HCEC 1CT (cell line): ENCODE measurements around the gene TNFRSF14.
"Not testable (repeated sequence)": the region's sequence is repeated elsewhere in the genome, so short reads cannot be mapped to it uniquely, and the experiment has no call there.

ENCODE experiments used
- DNase-seq: peaks from one replicate; pipeline ENCODE4 v3.0.0-alpha.2; 2017

TNFRSF14 gene

DNA sequence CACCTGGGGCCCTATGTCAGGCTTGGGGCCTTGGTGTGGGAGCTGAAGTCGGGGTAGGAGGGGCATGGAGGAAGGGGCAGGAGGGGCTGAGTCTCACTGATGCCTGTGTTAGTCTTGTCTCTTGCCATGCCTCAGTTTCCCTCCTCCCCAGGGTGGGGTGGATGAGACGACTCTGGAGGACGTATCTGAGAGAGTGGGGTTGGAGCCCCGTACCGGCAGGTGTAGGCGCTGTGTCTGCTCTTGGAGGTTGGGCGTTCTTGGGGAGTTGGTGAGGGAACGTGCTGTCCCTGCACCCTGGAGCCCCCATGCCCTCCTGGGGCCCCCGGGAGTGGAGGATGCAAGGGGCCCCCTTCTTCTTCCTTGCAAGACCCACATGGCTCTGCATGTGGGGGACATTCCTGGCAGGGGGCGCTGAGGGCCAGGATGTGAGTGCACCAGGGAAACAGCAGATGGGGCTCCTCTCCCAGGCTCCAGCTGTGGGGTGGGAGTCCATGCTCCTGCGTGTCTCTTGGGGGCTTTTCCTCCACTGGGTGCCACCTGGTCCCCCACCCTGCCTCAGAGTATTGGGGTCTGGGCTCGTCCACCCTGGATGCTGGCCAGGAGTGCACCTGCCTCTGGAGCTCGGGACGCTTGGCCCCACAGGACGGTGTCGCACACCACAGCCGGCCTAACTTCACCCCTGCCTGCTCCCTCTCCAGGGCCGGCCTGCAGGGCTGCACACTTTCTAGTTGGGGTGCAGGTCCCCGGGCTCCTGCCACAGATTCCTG lies 1.4 kb upstream of the TNFRSF14 start:
- DNase-seq: no peak

GRCh38 chr1:2555634-2556276 lies 416 bp upstream of the TNFRSF14 start:
- no peak for DNase-seq

DNA sequence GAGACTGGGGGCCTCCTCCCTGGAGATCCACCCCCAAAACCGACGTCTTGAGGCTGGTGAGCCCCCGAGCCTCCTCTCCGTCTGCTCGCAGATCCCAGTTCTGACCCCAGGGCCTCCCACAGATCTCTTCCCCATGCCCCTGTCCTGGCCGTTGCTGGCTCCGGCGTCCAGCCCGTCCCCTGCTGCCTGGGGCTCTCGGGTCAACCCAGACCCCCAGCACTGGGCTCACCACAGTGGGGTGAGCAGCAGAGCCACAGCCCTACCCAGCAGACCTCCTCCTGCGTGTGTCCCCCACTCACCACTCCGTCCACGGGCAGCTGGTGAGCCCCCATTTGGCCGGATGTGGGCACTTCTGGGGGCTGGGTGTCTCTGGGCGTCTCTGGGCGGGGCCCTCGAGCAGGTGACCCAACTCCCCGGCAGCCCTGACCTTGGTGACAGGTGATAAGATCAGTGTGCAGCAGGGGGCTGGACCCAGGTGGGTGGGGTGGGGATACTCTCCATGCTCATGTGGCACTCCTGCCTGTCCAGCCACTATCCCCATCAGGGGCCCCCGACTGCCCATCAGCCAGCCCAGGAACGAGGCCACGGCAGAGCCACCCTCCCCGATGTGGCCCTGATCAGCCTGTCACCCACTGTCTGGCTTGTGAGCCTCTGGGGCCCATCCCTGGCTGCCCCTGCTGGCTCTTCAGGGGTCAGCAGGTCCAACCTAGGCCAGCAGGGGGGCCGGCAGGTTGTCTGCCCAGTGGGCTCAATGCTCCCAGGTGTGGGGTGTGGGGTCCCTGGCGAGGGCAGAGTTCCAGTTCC lies 709 bp downstream of the TNFRSF14 start:
- DNase-seq: no peak

GRCh38 chr1:2557482-2558400 lies 1.6 kb downstream of the TNFRSF14 start:
- no peak for DNase-seq

DNA sequence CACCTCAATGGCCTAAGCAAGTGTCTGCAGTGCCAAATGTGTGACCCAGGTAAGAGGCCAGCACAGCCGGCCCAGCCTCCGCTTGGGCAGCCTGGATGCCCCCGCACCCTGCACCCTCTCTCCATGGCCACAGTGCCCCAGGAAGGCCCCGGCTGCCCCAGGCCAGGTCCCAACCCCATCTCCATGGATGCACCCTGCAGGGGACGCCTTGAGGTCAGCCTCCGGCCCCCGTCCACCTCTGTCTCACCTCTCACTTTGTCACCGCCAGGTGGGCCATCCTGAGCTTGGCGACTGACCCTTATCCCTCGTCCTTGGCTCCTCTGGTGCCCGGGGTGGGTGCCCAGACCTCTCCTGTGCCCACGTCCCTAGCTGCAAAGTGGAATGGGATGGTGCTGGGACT lies 2.2 kb downstream of the TNFRSF14 start:
- no peak for DNase-seq

GRCh38 chr1:2558861-2559260 lies 2.7 kb downstream of the TNFRSF14 start:
- DNase-seq: no peak

GRCh38 chr1:2559509-2560298 lies 3.5 kb downstream of the TNFRSF14 start:
- no peak for DNase-seq

GRCh38 chr1:2560299-2561073 lies 4.3 kb downstream of the TNFRSF14 start:
- no peak for DNase-seq

GRCh38 chr1:2561446-2561845 lies 5.3 kb downstream of the TNFRSF14 start:
- DNase-seq: no peak

DNA sequence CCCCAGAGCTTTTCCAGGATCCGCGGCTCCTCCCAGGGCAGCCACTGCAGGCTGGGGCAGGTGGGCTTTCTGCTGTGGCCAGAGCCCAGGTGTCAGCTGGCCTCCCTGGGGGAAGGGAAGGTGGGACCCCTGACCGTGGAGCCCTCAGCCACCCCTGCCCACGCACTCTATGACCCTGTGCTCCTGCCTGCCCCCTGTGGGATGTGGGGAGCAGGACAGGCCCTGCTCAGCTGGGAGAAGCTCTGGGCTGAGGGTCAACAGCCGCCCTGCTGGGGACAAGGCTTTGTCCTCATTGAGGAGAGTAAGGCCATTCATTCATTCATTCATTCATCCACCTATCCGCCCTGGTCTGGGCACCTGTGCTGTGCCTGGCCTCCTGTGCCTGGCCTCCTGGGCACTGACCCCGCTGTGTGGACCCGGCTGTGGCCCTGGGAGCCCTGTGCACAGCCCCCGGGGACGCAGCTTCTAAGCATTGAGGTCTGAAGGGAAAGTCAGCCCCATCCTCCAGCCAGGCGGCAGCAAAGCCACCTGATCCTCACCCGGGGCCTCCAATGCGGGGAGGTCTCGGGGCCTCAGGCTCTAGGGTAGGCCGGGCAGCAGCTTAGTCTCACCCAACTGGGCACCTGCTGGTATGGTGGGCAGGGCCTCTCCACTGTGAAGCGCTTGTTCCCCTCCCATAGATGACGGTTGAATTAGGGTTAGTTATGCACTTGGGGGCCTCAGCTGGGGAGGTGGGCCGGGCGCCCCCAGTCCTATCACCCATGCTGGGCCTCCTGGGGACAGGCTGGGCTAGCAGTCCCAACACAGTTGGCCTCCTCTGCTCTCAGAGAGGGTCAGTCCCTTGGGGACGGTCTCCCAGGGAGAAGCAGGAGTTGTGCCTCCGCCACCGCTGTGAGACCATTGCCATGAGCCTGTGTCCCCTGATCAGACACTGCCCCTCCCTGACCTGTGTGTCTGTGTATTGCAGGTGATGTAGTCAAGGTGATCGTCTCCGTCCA lies 6.0 kb downstream of the TNFRSF14 start:
- no peak for DNase-seq

- no peak for DNase-seq
These were observed 7.0 kb downstream of the TNFRSF14 start for GRCh38 chr1:2563205-2563604.

GRCh38 chr1:2564006-2564814 lies 8.0 kb downstream of the TNFRSF14 start:
- no peak for DNase-seq

DNA sequence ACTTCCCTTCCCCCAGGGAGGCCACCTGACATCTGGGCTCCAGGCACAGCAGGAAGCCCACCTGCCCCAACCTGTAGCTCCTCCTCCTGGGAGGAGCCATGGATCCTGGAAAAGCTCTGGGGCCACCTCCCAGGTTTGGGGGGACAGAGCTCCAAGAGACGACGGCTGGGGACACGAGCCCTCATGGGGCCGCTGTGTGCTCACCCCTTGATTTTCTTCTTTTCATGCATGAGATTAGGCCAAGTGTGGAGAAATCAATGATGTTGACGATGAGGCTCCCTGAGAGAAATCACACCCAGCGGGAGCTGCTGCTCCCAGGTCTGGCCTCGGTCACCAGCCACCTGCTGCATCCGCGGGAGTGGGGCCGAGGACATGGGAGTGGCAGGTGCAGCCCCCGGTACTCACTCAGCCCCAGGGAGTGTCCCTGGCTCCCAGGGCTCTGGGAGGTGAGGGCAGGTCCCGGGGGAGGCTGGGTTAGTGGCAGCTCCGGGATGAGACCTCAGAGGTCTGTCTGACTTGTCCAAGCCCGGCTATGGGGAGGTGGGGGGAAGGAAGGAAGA lies 8.7 kb downstream of the TNFRSF14 start:
- no peak for DNase-seq

DNA sequence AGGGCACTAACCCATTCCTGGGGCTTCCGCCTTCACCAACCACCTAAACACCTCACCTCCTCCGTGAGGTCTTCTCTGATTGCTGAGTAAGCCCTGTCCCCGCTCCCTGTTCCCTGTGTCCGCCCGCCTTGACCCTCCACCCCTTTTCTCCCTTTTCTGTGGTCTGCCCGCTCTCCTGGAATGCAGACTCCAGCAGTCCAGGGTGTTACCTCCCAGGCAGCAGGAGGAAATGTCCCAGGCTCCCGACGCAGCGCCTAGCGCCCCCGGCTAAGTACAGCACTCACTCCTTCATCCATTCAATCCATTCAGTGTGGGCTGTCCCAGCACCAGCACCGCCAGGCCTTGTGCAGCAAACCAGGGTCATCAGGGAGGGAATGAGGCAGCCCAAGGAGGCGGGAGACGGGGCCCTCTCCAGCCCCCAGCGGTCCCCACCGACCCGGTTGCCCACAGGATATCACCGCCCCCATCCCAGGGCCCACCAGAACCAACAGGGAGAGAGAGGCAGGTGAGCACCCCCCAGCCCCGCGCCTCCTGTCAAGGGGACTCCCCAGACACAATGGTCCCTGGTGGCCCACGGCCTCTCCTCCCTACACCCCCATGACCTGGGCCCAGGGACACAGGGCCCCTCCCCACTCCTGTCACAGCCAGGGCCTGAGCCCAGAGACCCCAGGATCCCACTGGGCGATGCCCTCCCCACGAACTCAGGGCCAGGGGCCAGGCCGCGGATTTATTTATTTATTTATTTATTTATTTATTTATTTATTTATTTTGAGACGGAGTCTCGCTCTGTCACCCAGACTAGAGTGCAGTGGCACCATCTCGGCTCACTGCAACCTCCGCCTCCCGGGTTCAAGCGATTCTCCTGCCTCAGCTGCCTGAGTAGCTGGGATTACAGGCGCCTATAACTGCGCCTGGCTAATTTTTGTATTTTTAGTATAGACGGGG lies 10.2 kb downstream of the TNFRSF14 start:
- no peak for DNase-seq

- no peak for DNase-seq
These were observed 11.0 kb downstream of the TNFRSF14 start for GRCh38 chr1:2567083-2567679.

- DNase-seq: not testable (repeated sequence)
These were observed 12.1 kb downstream of the TNFRSF14 start for GRCh38 chr1:2568187-2568816.
